Neural crest cell (in vitro differentiated cells): Measurements from ENCODE around the gene FAM240B. TPM values are rescaled to one million over a fixed set of nuclear protein-coding genes. Genes with fewer than 3 reads are reported as not detected.

Source experiments
- DNase-seq: peaks from one replicate; pipeline ENCODE4 v3.0.0; 2021; ENCODE audit warnings: low read depth, mixed read lengths, low spot score
- H3K27ac Mint-ChIP-seq: one replicate; pipeline ENCODE4 v1.8.0; 2021; ENCODE audit warnings: mild to moderate bottlenecking, mixed read lengths; ENCODE audit not compliant: unreplicated experiment
- H3K27me3 Mint-ChIP-seq: 2 replicates; pipeline ENCODE4 v1.8.0; 2021; ENCODE audit warnings: low read depth, mild to moderate bottlenecking, mixed read lengths
- H3K36me3 Mint-ChIP-seq: 2 replicates; pipeline ENCODE4 v1.8.0; 2021; ENCODE audit warnings: low read depth, mild to moderate bottlenecking, mixed read lengths
- H3K4me1 Mint-ChIP-seq: 2 replicates; pipeline ENCODE4 v1.8.0; 2021; ENCODE audit warnings: mixed read lengths
- H3K4me3 Mint-ChIP-seq: one replicate; pipeline ENCODE4 v1.8.0; 2021; ENCODE audit warnings: mild to moderate bottlenecking, mixed read lengths
- H3K9me3 Mint-ChIP-seq: 2 replicates; pipeline ENCODE4 v1.8.0; 2021; ENCODE audit warnings: mixed read lengths
- total RNA-seq: library from RNA; stranded (reverse); gene quantifications from 2 replicates; pipeline ENCODE4 v1.2.1, GENCODE V29; 2021
- TF ChIP-seq, protein P1 (sequence below): fragments of 200-600 bp; sonication (generic); conservative IDR thresholded peaks from 2 replicates; pipeline ENCODE4 v1.5.0; 2021; ENCODE audit warnings: antibody characterized with exemption, mild to moderate bottlenecking

FAM240B gene
- total RNA-seq, 1 donor from 2014 or later = not detected

DNA sequence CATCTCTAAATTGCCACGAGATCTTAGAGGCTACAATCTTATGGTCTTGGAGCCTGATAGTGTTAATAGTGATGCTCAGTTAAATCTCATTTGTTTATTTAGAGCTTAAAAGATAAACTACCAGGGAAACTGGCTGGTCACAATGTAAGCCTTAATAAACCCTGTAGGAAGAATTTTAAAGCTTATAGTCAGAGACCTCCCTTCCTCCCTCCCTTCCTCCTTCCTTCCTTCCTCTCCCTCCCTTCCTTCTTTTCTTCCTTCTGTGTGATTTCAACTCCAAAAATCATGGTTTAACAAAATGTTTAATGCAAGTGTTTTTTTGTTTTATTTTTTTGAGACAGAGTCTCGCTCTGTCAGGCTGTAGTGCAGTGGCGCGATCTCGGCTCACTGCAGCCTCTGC is 14.9 kb upstream of the FAM240B start:
- TF ChIP-seq, protein P1, sequence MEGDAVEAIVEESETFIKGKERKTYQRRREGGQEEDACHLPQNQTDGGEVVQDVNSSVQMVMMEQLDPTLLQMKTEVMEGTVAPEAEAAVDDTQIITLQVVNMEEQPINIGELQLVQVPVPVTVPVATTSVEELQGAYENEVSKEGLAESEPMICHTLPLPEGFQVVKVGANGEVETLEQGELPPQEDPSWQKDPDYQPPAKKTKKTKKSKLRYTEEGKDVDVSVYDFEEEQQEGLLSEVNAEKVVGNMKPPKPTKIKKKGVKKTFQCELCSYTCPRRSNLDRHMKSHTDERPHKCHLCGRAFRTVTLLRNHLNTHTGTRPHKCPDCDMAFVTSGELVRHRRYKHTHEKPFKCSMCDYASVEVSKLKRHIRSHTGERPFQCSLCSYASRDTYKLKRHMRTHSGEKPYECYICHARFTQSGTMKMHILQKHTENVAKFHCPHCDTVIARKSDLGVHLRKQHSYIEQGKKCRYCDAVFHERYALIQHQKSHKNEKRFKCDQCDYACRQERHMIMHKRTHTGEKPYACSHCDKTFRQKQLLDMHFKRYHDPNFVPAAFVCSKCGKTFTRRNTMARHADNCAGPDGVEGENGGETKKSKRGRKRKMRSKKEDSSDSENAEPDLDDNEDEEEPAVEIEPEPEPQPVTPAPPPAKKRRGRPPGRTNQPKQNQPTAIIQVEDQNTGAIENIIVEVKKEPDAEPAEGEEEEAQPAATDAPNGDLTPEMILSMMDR = no peak
- DNase-seq = no peak
- no peaks in the 10 kb centered on the region for H3K36me3 Mint-ChIP-seq
- H3K4me3 Mint-ChIP-seq = no peak overlapping the region
- no peak overlapping the region for H3K27ac Mint-ChIP-seq
- H3K4me1 Mint-ChIP-seq = no peaks in the 10 kb centered on the region
- no peaks in the 10 kb centered on the region for H3K27me3 Mint-ChIP-seq
- H3K9me3 Mint-ChIP-seq = no peaks in the 10 kb centered on the region

DNA sequence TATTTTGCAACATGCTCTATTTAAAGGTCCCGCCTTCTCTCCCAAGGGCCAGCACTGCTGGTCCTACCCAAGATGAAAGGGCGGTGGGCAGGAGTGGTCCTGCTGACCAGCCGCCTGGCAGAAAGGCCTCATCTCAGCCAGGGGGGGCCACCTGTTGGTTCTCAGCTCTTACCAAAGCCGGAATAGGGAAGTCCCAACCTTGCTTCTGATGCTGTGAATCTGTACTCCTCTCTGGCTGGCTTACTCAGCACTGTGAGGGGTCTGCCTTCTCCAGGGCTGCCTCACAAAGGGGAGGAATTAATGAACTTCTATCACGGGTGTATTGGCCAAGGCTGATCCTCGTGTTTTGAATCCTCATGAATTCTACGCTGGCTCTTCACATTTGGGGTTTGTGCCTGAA is 13.6 kb upstream of the FAM240B start:
- Mint-ChIP-seq H3K27ac (no peak overlapping the region), H3K4me1 (no peaks in the 10 kb centered on the region), H3K9me3 (no peaks in the 10 kb centered on the region), H3K36me3 (no peaks in the 10 kb centered on the region), H3K27me3 (no peaks in the 10 kb centered on the region), H3K4me3 (no peak overlapping the region)
- TF ChIP-seq, protein P1 = no peak
- DNase-seq = no peak

DNA sequence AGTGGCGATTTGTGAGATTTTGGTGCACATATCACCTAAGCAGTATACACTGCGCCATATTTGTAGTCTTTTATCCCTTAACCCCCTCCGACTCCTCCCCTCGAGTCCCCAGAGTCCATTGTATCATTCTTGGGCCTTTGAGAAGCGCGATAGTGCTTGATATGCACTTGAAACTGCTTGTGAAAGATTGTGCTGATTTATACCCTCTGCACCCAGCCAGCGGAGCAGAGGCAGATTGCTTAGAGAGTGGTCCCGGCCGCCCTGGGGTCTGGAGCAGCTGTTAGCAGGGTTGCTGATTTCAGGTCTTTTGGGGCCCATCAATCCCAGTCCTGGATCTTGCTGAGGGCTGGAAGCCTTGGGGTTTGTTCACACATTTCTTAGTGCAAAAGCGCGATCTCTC is 13.0 kb upstream of the FAM240B start:
- DNase-seq = no peak
- Mint-ChIP-seq H3K4me1 (no peaks in the 10 kb centered on the region), H3K27ac (no peak overlapping the region), H3K36me3 (no peaks in the 10 kb centered on the region), H3K27me3 (no peaks in the 10 kb centered on the region), H3K9me3 (no peaks in the 10 kb centered on the region), H3K4me3 (no peak overlapping the region)
- TF ChIP-seq, protein P1 = no peak

DNA sequence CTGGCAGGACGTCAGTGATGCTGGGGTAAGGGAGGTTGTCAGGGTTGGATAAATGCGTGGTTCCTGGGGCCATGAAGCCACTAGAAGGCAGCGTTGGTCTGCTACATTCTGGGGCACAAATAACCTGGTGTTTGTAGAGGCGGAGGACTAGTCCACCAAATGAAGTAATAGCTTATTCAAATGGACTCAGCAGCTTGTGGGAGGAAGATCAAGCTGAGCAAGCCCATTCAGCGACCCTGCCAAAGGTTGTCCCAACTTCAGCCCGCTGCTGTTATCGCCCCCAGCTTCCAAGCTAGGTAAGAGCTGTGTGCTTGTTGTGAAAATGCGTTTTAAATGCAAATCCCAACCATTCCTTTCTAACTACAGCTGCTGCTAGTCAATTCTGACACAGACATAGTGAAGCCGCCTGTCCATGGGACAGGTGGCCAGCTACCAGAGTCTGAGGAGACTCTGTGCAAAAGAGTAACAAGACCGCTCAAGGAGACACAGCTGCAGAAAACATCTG is 7.6 kb upstream of the FAM240B start:
- H3K4me3 Mint-ChIP-seq = no peak overlapping the region
- peaks cover 3% of the 10 kb centered on the region for H3K9me3 Mint-ChIP-seq
- no peak for DNase-seq
- no peaks in the 10 kb centered on the region for H3K36me3 Mint-ChIP-seq
- no peaks in the 10 kb centered on the region for H3K4me1 Mint-ChIP-seq
- TF ChIP-seq, protein P1 = peak; percentile 51
- no peak overlapping the region for H3K27ac Mint-ChIP-seq
- H3K27me3 Mint-ChIP-seq = no peaks in the 10 kb centered on the region

DNA sequence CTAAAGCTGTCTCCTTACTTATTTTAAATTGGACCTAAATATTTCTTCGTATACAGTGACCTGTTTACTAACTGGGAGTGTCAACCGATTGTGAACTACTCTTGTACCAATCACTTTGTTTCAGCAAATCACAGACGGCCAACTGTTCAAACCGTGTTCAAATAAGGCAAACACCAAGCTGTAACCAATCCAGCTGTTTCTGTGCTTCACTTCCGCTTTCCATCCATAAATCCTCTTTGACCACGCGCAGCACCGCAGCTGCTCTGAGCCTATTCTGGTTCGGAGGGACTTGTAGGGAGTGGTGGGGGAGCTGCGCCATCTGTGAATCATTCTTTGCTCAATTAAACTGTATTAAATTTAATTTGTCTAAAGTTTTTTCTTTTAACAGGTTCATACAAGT is 4.8 kb upstream of the FAM240B start:
- H3K27me3 Mint-ChIP-seq = no peaks in the 10 kb centered on the region
- H3K36me3 Mint-ChIP-seq = no peaks in the 10 kb centered on the region
- TF ChIP-seq, protein P1 = no peak
- H3K9me3 Mint-ChIP-seq = peaks cover 3% of the 10 kb centered on the region
- H3K4me3 Mint-ChIP-seq = no peak overlapping the region
- DNase-seq = no peak
- H3K27ac Mint-ChIP-seq = no peak overlapping the region
- H3K4me1 Mint-ChIP-seq = no peaks in the 10 kb centered on the region

DNA sequence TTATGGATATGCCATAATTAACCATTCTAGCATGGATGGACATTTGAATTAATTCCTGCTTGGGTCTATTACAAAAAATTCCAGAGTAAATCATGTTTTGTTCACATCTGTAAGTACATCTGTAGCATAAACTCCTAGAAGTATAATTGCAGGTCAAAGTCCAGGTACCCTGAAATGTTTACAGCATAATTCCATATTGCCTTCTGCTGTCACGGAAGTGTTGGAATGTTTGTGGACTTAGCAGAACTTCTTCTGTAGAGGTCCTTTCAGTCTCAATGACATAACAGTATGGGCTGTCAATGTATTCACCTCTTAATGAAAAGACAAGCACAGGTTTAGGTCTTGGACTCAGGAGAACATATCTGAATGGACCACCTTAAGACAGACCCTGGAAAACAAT is 1.8 kb downstream of the FAM240B start:
- no peaks in the 10 kb centered on the region for H3K36me3 Mint-ChIP-seq
- no peak for DNase-seq
- H3K4me1 Mint-ChIP-seq = peaks cover 4% of the 10 kb centered on the region
- TF ChIP-seq, protein P1 = no peak
- H3K27ac Mint-ChIP-seq = no peak overlapping the region
- no peaks in the 10 kb centered on the region for H3K27me3 Mint-ChIP-seq
- H3K4me3 Mint-ChIP-seq = no peak overlapping the region
- H3K9me3 Mint-ChIP-seq = no peaks in the 10 kb centered on the region
